GM19240 (cell line): ENCODE results near the gene JPH2.

ENCODE experiments used
- DNase-seq: peaks from one replicate; pipeline ENCODE4 v3.0.0; 2011; ENCODE audit warnings: low spot score; ENCODE audit not compliant: insufficient read length

Gene JPH2

GRCh38 chr20:44102582-44102981 is 84.4 kb downstream of the JPH2 start:
- DNase-seq: no peak

GRCh38 chr20:44099832-44100231 is 87.2 kb downstream of the JPH2 start:
- no peak for DNase-seq

- no peak for DNase-seq
Observed at GRCh38 chr20:44098657-44099056, 88.3 kb downstream of the JPH2 start.

DNA sequence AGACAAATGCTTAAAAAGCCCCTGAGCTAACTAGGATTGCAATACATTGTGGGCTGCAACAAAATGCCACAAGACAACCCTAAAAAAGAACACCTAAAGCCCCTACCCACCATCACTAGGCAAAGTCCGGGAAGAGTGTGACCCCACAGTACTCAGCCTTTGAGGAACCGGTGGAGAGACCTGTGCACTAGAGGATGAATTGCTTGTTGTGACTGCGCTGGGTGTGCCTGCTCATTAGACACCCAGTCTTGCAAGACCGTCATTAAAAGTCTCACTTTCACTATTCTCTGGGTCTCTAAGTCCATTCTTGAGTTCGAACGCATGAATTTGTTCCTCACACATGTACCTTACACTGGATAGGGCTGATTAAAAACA is 88.7 kb downstream of the JPH2 start:
- no peak for DNase-seq

GRCh38 chr20:44097521-44098255 is 89.3 kb downstream of the JPH2 start:
- no peak for DNase-seq

DNA sequence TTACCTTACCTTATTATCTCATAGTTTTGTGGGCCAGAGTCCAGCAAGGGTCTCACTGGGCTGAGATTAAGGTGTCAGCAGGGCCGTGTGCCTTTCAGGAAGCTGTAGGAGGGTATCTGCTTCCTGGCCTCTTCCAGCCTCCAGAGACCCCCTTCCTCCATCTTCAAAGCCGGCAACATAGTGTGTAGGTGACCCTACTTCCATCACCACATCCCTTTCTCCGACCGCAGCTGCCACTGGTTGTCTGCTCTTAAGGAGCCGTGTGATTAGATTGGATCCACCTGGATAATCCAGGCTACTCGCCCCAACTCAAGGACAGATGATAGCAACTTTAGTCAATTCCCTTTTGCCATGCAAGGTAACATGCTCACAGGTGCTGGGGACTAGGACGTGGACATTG is 91.2 kb downstream of the JPH2 start:
- DNase-seq: no peak

GRCh38 chr20:44093249-44093582 is 93.8 kb downstream of the JPH2 start:
- no peak for DNase-seq

DNA sequence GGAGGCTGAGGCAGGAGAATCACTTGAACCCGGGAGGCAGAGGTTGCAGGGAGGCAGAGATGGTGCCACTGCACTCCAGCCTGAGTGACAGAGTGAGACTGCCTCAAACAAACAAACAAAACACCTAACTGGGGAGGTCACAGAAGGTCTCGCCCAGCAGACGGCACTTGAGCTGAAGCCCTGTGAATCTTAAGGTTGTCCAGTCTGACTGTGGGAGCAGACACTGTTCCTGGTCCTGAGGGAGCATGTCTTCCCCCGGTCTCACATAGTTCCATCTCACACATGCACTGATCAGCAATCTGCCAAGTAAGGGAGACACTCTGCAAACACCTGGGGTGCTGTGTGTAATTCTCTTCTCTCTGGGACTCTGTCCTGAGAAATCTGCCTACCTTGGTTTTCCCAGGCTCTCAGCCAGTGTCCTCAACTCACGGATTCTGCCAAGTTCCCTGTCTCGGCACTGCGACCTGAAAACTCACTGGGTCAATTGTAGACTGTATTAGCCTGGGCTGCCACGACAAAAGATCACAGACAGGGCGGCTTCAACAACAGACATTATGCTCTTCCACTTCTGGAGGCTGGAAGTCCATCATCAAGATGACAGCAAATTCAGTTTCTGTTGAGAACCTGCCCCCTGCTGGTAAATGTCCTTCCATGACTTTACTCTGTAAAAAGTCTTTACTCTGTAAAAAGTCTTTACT is 94.3 kb downstream of the JPH2 start:
- no peak for DNase-seq

DNA sequence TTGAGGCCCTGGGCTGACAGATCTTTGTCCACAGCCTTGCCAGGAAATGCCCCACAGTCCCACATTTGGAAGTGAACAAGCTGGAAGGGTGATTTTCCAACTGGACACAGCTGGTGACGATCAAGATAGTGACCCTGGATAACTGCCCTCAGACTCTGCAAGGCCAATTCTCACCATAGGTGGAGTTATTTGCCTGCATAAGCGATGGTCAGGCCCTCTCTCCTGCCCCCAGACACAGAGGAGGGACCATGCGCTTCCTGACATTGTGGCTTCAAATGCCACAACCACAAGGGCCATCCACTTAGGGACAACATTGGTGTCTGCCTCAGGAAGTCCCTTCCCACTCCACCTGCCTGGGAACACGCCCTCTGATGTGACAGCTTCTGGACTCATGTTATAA is 96.0 kb downstream of the JPH2 start:
- DNase-seq: no peak

GRCh38 chr20:44089987-44090674 is 96.9 kb downstream of the JPH2 start:
- peak; percentile 32 for DNase-seq

GRCh38 chr20:44087857-44088120 is 99.2 kb downstream of the JPH2 start:
- no peak for DNase-seq

DNA sequence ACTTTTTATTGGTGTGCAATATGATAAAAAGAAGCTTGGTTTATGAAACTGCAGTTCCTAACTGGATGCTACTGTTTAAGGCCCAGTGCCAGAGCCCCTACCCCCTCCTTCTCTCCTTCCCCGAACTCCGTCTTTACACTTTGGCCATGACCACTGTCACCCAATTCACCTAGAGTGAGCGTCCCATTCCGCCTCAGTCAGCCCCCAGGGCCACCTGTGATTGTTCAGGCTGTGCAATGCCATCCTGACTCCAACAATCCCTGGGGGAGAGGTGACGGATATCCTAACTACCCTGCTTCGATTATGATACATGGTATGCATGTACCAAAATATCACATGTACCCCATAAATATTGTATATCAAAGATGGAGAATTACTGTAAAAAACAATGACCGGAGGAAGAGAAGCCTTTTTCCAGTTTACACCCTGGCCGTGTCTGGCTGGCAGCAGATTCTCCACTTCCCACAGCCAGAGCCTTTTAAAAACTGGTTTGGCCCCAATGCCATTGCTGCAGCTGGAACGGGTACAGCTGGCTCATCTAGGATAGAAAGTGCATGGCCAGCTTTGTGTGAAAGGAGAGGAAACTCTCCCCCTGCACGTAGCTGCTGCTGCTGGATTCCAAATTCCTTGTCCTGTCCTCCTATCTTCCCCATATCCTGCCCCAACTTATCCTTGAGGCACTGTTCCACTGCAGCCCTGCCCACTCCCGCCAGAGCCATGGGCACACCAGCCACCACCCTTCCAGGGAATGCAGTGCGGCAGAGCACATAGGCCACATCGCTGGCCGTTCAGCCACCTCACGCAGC is 99.7 kb downstream of the JPH2 start:
- DNase-seq: no peak

GRCh38 chr20:44085616-44086434 is 101.2 kb downstream of the JPH2 start:
- DNase-seq: no peak

- no peak for DNase-seq
Observed at GRCh38 chr20:44084891-44085290, 102.1 kb downstream of the JPH2 start.

GRCh38 chr20:44084439-44084838 is 102.5 kb downstream of the JPH2 start:
- no peak for DNase-seq

GRCh38 chr20:44083220-44083933 is 103.6 kb downstream of the JPH2 start:
- no peak for DNase-seq

GRCh38 chr20:44081888-44082287 is 105.1 kb downstream of the JPH2 start:
- no peak for DNase-seq

DNA sequence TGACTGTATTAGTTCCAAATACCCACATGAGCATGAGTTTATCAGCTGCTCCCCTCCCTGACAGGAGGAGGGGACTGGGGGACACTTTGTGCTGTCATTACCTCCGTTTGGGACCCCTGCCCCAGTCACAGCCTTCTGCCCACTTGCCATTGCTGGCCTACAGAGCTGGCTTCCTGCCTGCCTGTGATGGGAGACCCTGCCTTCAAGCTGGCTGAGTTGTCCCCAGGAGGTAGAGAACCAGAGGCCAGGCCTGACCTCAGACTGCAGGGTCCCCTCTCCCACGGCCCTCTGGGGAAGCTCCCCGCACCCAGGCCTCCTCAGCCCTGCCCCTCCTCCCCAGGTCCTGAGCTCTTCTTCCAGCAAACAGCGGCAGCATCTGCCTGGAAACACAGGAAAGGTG is 105.5 kb downstream of the JPH2 start:
- DNase-seq: no peak

GRCh38 chr20:44080646-44081267 is 106.2 kb downstream of the JPH2 start:
- peak; percentile 81 for DNase-seq

- DNase-seq: no peak
Observed at GRCh38 chr20:44080064-44080463, 106.9 kb downstream of the JPH2 start.
